ENCODE measurements around the gene CRK.

GRCh38 chr17:1490643-1491442 is 34.8 kb upstream of the CRK start:
- TF ChIP-seq TAF1 (IDR thresholded peaks at IDR 0.05; ENCODE audit: borderline replicate concordance, low read depth, low read length) (no peak), CTCF (IDR thresholded peaks at IDR 0.05 in 2 of 3, conservative IDR thresholded peaks at IDR 0.05 in 1 of 3; ENCODE audit: control insufficient read depth in 2 of 3, extremely low read depth in 1 of 3, insufficient read depth in 1 of 3, low read depth in 3 of 3, low read length in 3 of 3) (no peak), EZH2 (IDR thresholded peaks at IDR 0.05; ENCODE audit: borderline replicate concordance, control insufficient read depth, low read depth, low read length) (no peak), USF2 (IDR thresholded peaks at IDR 0.05; ENCODE audit: borderline replicate concordance, low read depth, low read length) (no peak), JUNB (IDR thresholded peaks at IDR 0.05) (no peak), USF1 (IDR thresholded peaks at IDR 0.05; ENCODE audit: borderline replicate concordance, extremely low read length, insufficient read depth, low read depth, low read length) (no peak), MAX (IDR thresholded peaks at IDR 0.05; ENCODE audit: low read depth, low read length) (peak; percentile 11; the same call in 1 of the 2 replicates), RELB (IDR thresholded peaks at IDR 0.05; ENCODE audit: low read depth) (peak; percentile 32; the same call in 1 of the 2 replicates), RAD21 (IDR thresholded peaks at IDR 0.05; ENCODE audit: insufficient read depth, low read depth, low read length) (no peak), POLR2A (IDR thresholded peaks at IDR 0.05; ENCODE audit: low read depth, low read length) (peak; percentile 84), ZBTB11 (CRISPR knock-in tag; IDR thresholded peaks at IDR 0.05) (no peak), YY1 (IDR thresholded peaks at IDR 0.05; ENCODE audit: low read depth, low read length) (no peak)
